HCT116 (cell line): ENCODE data around the gene ARHGDIA. TPM values are rescaled to one million over a fixed set of nuclear protein-coding genes. Genes with fewer than 3 reads are reported as not detected.
A peak's percentile ranks its signal among the peaks of the same experiment; 100 is the strongest.

Source experiments
- ATAC-seq: fragments of 200-7000 bp; cut with Tn5 transposase; 2 replicates; pipeline ENCODE4 v1.9.1; 2020; ENCODE audit warnings: mild to moderate bottlenecking, moderate library complexity
- BruUV-seq: library from RNA; stranded (reverse); fragments of 400-500 nt; replicated peaks from 2 replicates; lab custom pipeline; 2021; lab: Mats Ljungman, UMichigan
- CTCF ChIA-PET: fragments of 300-600 bp; sonication (Branson Sonifier 250); formaldehyde crosslinking; loops from one replicate; lab custom pipeline; 2021; ENCODE audit warnings: antibody characterized with exemption; lab: Charles Lee
- POLR2A ChIA-PET: fragments of 300-600, 350-600 bp; sonication (Branson Sonifier 250); formaldehyde crosslinking; loops from one replicate; lab custom pipeline; 2021; ENCODE audit warnings: antibody characterized with exemption; lab: Charles Lee
- RAD21 ChIA-PET, 2 experiments: fragments of 300-600 bp; sonication (Branson Sonifier 250); formaldehyde crosslinking; loops; one replicate each; lab custom pipeline; 2023; ENCODE audit warnings: low total read pairs in 2 of 2; ENCODE audit not compliant: uncharacterized antibody in 2 of 2, unreplicated experiment in 2 of 2, low non-redundant PET in 1 of 2; lab: Charles Lee
- DNase-seq: peaks from one replicate; pipeline ENCODE4 v3.0.0-alpha.2; 2010; ENCODE audit warnings: low read depth, low spot score
- H2AFZ ChIP-seq: fragments of 200-600 bp; shearing (Covaris generic), sonication (generic); 2 replicates; pipeline ENCODE4 v1.6.1; 2017; ENCODE audit warnings: low read depth, mixed run types, mixed read lengths, antibody characterized with exemption, low read length; ENCODE audit not compliant: poor library complexity, severe bottlenecking
- H3K27ac ChIP-seq: 2 replicates; pipeline ENCODE4 v1.5.1; 2012; ENCODE audit warnings: low read depth, low read length
- H3K27me3 ChIP-seq: fragments of 200-600 bp; sonication (generic); 2 replicates; pipeline ENCODE4 v1.6.1; 2016; ENCODE audit warnings: mixed run types, low read length, mixed read lengths; ENCODE audit not compliant: insufficient read depth
- H3K36me3 ChIP-seq, 2 experiments: fragments of 200-500 bp in 1 of 2; fragments of 200-600 bp in 1 of 2; sonication (Bioruptor generic) in 1 of 2; sonication (generic) in 1 of 2; 2 replicates each; pipeline versions ENCODE4 v1.5.1 to v1.6.1; 2014 to 2016; ENCODE audit warnings: low read length in 2 of 2, inconsistent platforms in 1 of 2, mixed read lengths in 1 of 2, mixed run types in 1 of 2; ENCODE audit not compliant: insufficient read depth in 2 of 2, control insufficient read depth in 1 of 2
- H3K4me1 ChIP-seq, 2 experiments: fragments of 200-600 bp in 1 of 2; sonication (generic) in 1 of 2; 2 replicates each; pipeline versions ENCODE4 v1.5.1 to v1.6.1; 2012 to 2017; ENCODE audit warnings: low read length in 2 of 2, inconsistent platforms in 1 of 2, mild to moderate bottlenecking in 1 of 2, mixed read lengths in 1 of 2, mixed run types in 1 of 2, moderate library complexity in 1 of 2; ENCODE audit not compliant: insufficient read depth in 2 of 2, control insufficient read depth in 1 of 2
- H3K4me2 ChIP-seq: fragments of 200-600 bp; sonication (generic); 2 replicates; pipeline ENCODE4 v1.6.1; 2017; ENCODE audit warnings: mixed run types, low read length, mixed read lengths
- H3K4me3 ChIP-seq, 2 experiments: fragments of 200-600 bp in 1 of 2; sonication (generic) in 1 of 2; replicated peaks in 1 of 2; 2 replicates each; pipeline ENCODE4 v1.5.1; 2011 to 2016; ENCODE audit warnings: low read length in 2 of 2, control low read depth in 1 of 2, low read depth in 1 of 2, mild to moderate bottlenecking in 1 of 2, mixed read lengths in 1 of 2, mixed run types in 1 of 2
- H3K79me2 ChIP-seq: fragments of 200-600 bp; sonication (generic); 2 replicates; pipeline ENCODE4 v1.6.1; 2017; ENCODE audit warnings: mild to moderate bottlenecking, mixed run types, low read length, moderate library complexity, mixed read lengths; ENCODE audit not compliant: insufficient read depth
- H3K9ac ChIP-seq: fragments of 200-600 bp; sonication (generic); 2 replicates; pipeline ENCODE4 v1.6.1; 2016; ENCODE audit warnings: low read length, mixed read lengths
- H3K9me2 ChIP-seq: fragments of 200-600 bp; sonication (generic), shearing (Covaris generic); 2 replicates; pipeline ENCODE4 v1.6.1; 2017; ENCODE audit warnings: mixed run types, mild to moderate bottlenecking, moderate library complexity; ENCODE audit not compliant: insufficient read depth
- H3K9me3 ChIP-seq, 2 experiments: fragments of 200-500 bp in 1 of 2; fragments of 200-600 bp in 1 of 2; sonication (Bioruptor generic) in 1 of 2; sonication (generic) in 1 of 2; 2 replicates each; pipeline ENCODE4 v1.6.1; 2014 to 2017; ENCODE audit warnings: low read length in 2 of 2, mixed read lengths in 2 of 2, inconsistent platforms in 1 of 2, low read depth in 1 of 2, mild to moderate bottlenecking in 1 of 2, mixed run types in 1 of 2, moderate library complexity in 1 of 2; ENCODE audit not compliant: control insufficient read depth in 1 of 2, insufficient read depth in 1 of 2
- H4K20me1 ChIP-seq: fragments of 200-600 bp; sonication (generic), shearing (Covaris generic); 2 replicates; pipeline ENCODE4 v1.6.1; 2017; ENCODE audit warnings: mixed run types, mild to moderate bottlenecking, moderate library complexity; ENCODE audit not compliant: insufficient read depth
- CEBPB ChIP-seq: IDR thresholded peaks from 2 replicates; pipeline ENCODE4 v1.6.1; 2012; ENCODE audit warnings: low read depth
- YY1 ChIP-seq: IDR thresholded peaks from 2 replicates; pipeline ENCODE4 v1.6.1; 2011; ENCODE audit warnings: low read length, low read depth, moderate library complexity, mild to moderate bottlenecking; ENCODE audit not compliant: insufficient replicate concordance; ENCODE audit errors: extremely low read depth
- ZBTB33 ChIP-seq: IDR thresholded peaks from 2 replicates; pipeline ENCODE4 v1.6.1; 2011; ENCODE audit warnings: mild to moderate bottlenecking, low read length, moderate library complexity; ENCODE audit not compliant: insufficient replicate concordance; ENCODE audit errors: extremely low read depth
- ZFX ChIP-seq: fragments of 450-650 bp; IDR thresholded peaks from 2 replicates; pipeline ENCODE4 v1.6.1; 2017
- intact Hi-C: fragments of 100-400 bp; cut with micrococcal nuclease; formaldehyde crosslinking; loops from 2 replicates; pipeline ENCODE4 v1.10.0; 2022
- total RNA-seq: library from RNA; stranded (reverse); gene quantifications from one replicate; pipeline ENCODE4 v1.2.1, GENCODE V29; 2021; ENCODE audit not compliant: unreplicated experiment

The ARHGDIA gene
- total RNA-seq, 1 experiment from 2014 or later = 554 TPM

GRCh38 chr17:81833160-81833920 is 37.8 kb downstream of the ARHGDIA start, which contains the start of gene MCRIP1 (continued):
- TF ChIP-seq ZBTB33 = peak; percentile 47

- RAD21 ChIA-PET = interaction anchor here in 1 of 2 experiments (1.4 kb wide), 1 partner anchor 98 kb away, joined by 4 read pairs; no protein-coding TSS in a partner anchor
- H3K4me1 ChIP-seq = peaks cover 17 to 32% of the 10 kb centered on the region in 2 experiments
- peak overlapping the region; percentile 78 to 89 for H3K4me3 ChIP-seq
- peak overlapping the region; percentile 97 for H3K4me2 ChIP-seq
- peaks cover 15% of the 10 kb centered on the region for H3K79me2 ChIP-seq
- peak overlapping the region; percentile 93 for H3K27ac ChIP-seq
- peak; percentile 34 for ATAC-seq
- CTCF ChIA-PET = interaction anchor here (2.1 kb wide), 1 partner anchor 11 kb away, joined by 10 read pairs; no protein-coding TSS in a partner anchor
- no peaks in the 10 kb centered on the region for H3K9me2 ChIP-seq
- H3K9ac ChIP-seq = peak overlapping the region; percentile 86
- H3K27me3 ChIP-seq = no peaks in the 10 kb centered on the region
- TF ChIP-seq YY1 (no peak), ZFX (peak; percentile 57; the same call in 1 of the 2 replicates), CEBPB (no peak)
- no peak for DNase-seq
- H4K20me1 ChIP-seq = no peaks in the 10 kb centered on the region
- intact Hi-C loops = loop anchor here (2.0 kb wide), 1 partner anchor 28 kb away; the partner anchor contains the start of gene P4HB
- POLR2A ChIA-PET = interaction anchor here (0.6 to 1.9 kb wide), 12 partner anchors 8 to 126 kb away, joined by 3 to 8 read pairs (median 3); no protein-coding TSS in a partner anchor
- H3K9me3 ChIP-seq = no peaks in the 10 kb centered on the region
- BruUV-seq = no TSS peak
- H3K36me3 ChIP-seq = 0 out of 4 replicates have a peak, but pooled peaks cover 0 to 7% of the 10 kb centered on the region in 2 experiments
- no peak overlapping the region for H2AFZ ChIP-seq
Measured at GRCh38 chr17:81832608-81833159, 38.5 kb downstream of the ARHGDIA start.
